Mammary epithelial cell (primary cell): ENCODE data around the gene PLXNA4.

Experiments
- EZH2 ChIP-seq: IDR thresholded peaks from 2 replicates; pipeline ENCODE4 v1.6.1; 2012; ENCODE audit warnings: low read length, inconsistent platforms, borderline replicate concordance
- TF ChIP-seq, protein P1 (sequence below), 2 donors: IDR thresholded peaks in 1 of 2; conservative IDR thresholded peaks in 1 of 2; 2 replicates each; pipeline ENCODE4 v1.5.1; 2011 to 2012; ENCODE audit warnings: inconsistent platforms in 2 of 2, low read length in 2 of 2, mild to moderate bottlenecking in 2 of 2, control low read depth in 1 of 2, low read depth in 1 of 2; ENCODE audit not compliant: insufficient read depth in 1 of 2; ENCODE audit errors: extremely low read depth in 1 of 2

DNA sequence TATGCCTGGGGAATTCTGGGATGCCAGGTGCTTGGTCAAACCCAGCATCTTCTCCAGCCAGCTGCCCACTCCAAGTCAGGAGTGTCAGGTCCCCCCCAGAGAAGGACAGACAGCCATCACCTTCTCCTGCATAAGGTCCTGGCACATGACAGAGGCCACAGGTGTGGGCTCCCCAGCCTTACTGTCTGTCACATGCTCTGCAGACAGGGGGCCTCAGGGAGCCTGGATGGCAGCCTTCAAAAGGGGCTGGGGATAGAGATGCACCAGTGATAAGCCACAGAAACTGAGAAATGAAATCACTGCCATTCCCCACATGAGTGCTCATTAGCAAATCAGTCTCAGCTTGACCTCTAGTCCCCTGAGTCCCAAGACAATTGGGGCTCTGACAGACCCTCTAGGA is 72.9 kb downstream of the PLXNA4 start:
- TF ChIP-seq EZH2: no peak
- TF ChIP-seq, protein P1, sequence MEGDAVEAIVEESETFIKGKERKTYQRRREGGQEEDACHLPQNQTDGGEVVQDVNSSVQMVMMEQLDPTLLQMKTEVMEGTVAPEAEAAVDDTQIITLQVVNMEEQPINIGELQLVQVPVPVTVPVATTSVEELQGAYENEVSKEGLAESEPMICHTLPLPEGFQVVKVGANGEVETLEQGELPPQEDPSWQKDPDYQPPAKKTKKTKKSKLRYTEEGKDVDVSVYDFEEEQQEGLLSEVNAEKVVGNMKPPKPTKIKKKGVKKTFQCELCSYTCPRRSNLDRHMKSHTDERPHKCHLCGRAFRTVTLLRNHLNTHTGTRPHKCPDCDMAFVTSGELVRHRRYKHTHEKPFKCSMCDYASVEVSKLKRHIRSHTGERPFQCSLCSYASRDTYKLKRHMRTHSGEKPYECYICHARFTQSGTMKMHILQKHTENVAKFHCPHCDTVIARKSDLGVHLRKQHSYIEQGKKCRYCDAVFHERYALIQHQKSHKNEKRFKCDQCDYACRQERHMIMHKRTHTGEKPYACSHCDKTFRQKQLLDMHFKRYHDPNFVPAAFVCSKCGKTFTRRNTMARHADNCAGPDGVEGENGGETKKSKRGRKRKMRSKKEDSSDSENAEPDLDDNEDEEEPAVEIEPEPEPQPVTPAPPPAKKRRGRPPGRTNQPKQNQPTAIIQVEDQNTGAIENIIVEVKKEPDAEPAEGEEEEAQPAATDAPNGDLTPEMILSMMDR (conservative IDR thresholded peaks at IDR 0.05 in 1 of 2, IDR thresholded peaks at IDR 0.05 in 1 of 2; ENCODE audit: extremely low read depth in 1 of 2, insufficient read depth in 1 of 2, low read depth in 1 of 2, low read length in 2 of 2): no peak
